HG03439 (cell line): ENCODE results near the gene SKOR1.

Experiments
- ATAC-seq: cut with Tn5 transposase; IDR thresholded peaks from one replicate; pipeline ENCODE4 v1.9.1; 2021; ENCODE audit warnings: mild to moderate bottlenecking, moderate library complexity; ENCODE audit not compliant: unreplicated experiment

SKOR1 gene

DNA sequence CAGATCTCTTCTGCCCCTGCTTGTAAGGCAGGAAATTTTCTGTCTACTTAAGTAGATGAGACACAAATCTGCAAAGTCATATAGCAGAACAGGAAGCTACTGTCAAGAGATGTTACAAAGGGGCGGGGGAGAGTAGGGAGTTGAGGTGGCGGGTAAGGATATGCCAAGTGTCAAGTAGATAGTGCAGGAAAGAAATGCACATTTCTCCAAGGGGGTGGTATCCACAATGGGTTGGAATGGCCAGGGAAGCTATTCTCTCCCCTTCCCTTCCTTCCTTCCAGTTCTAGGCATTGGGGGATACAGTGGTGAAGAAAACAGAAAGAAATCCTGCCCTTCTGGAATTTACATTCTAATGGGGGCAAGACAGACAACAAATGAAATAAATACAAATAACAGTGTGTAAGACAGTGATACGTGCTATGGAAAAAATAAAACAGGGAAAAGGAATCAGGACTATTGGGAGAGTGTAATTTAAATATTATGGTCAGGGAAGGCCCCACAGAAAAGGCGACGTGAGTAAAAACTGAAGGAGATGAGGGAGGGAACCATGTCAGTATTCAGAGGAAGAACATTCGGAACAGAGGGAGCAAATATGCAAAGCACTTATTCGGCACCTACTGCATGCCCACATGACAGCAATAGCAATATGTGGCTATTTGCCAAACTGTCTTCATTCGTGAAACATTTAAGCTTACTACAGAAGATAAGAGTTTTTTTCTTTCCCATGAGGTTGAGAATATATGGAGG is 57.4 kb downstream of the SKOR1 start:
- ATAC-seq, result no peak

DNA sequence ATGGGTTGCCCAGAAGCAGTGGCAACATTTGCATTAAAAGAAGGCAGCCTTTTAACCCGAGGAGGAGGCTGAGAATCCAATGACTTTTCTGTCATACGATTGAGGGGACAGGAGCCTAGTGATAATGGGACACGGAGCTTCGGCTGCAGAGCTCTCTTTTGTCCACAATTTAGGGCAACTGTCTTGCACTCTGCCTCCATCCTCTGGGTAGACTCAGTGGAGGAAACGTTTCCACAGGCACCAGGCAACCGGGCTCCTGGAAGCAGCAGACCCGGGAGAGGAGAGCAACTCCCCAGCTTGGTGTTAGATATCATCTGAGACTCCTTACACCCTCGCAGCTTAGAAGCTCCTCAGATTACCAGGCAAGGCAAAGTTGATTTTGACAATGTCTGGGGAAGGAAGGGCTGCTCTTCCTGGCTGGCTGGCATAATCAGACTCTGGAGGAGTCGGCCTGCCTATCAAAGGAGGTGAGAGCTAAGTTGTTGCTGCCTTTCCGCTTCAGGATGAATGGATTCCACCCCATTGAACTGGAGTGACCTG is 58.0 kb downstream of the SKOR1 start:
- ATAC-seq, result no peak

GRCh38 chr15:67884009-67884408 is 58.7 kb downstream of the SKOR1 start:
- ATAC-seq, result no peak
